ENCODE data around the gene SLC10A6.

SLC10A6 gene

GRCh38 chr4:86775061-86775460 lies 74.1 kb downstream of the SLC10A6 start:
- no peak for DNase-seq
